HG03378 (cell line): ENCODE data around the gene ADGRB3.

Experiments used
- ATAC-seq: cut with Tn5 transposase; IDR thresholded peaks from one replicate; pipeline ENCODE4 v1.9.1; 2021; ENCODE audit warnings: mild to moderate bottlenecking, moderate library complexity; ENCODE audit not compliant: unreplicated experiment

The ADGRB3 gene

GRCh38 chr6:69294407-69294806 lies 659.3 kb downstream of the ADGRB3 start:
- ATAC-seq: no peak

GRCh38 chr6:69294862-69295261 lies 659.8 kb downstream of the ADGRB3 start:
- no peak for ATAC-seq

GRCh38 chr6:69303382-69303781 lies 668.3 kb downstream of the ADGRB3 start:
- ATAC-seq: no peak

GRCh38 chr6:69305456-69305855 lies 670.4 kb downstream of the ADGRB3 start:
- no peak for ATAC-seq

- no peak for ATAC-seq
Measured at GRCh38 chr6:69308584-69308983, 673.5 kb downstream of the ADGRB3 start.

GRCh38 chr6:69311888-69312287 lies 676.8 kb downstream of the ADGRB3 start:
- ATAC-seq: no peak

GRCh38 chr6:69314001-69314400 lies 678.9 kb downstream of the ADGRB3 start:
- no peak for ATAC-seq

GRCh38 chr6:69314531-69314930 lies 679.4 kb downstream of the ADGRB3 start:
- ATAC-seq: no peak

GRCh38 chr6:69331886-69332285 lies 696.8 kb downstream of the ADGRB3 start:
- ATAC-seq: no peak

- no peak for ATAC-seq
Measured at GRCh38 chr6:69337311-69337710, 702.2 kb downstream of the ADGRB3 start.

- ATAC-seq: no peak
Measured at GRCh38 chr6:69338431-69339162, 703.5 kb downstream of the ADGRB3 start.

GRCh38 chr6:69339163-69339550 lies 704.1 kb downstream of the ADGRB3 start:
- no peak for ATAC-seq

GRCh38 chr6:69340196-69340595 lies 705.1 kb downstream of the ADGRB3 start:
- ATAC-seq: no peak

- ATAC-seq: no peak
Measured at GRCh38 chr6:69343851-69344250, 708.8 kb downstream of the ADGRB3 start.

- ATAC-seq: no peak
Measured at GRCh38 chr6:69349771-69350170, 714.7 kb downstream of the ADGRB3 start.

- no peak for ATAC-seq
Measured at GRCh38 chr6:69362209-69362608, 727.1 kb downstream of the ADGRB3 start.

GRCh38 chr6:69366831-69367230 lies 731.7 kb downstream of the ADGRB3 start:
- no peak for ATAC-seq

- ATAC-seq: no peak
Measured at GRCh38 chr6:69368613-69369012, 733.5 kb downstream of the ADGRB3 start.

- no peak for ATAC-seq
Measured at GRCh38 chr6:69370763-69371162, 735.7 kb downstream of the ADGRB3 start.

- ATAC-seq: no peak
Measured at GRCh38 chr6:69378326-69378725, 743.2 kb downstream of the ADGRB3 start.

- no peak for ATAC-seq
Measured at GRCh38 chr6:69379518-69379917, 744.4 kb downstream of the ADGRB3 start.

- ATAC-seq: no peak
Measured at GRCh38 chr6:69383627-69384026, 748.5 kb downstream of the ADGRB3 start.

GRCh38 chr6:69386426-69386825 lies 751.3 kb downstream of the ADGRB3 start:
- ATAC-seq: no peak
